GM19035 (cell line): Measurements from ENCODE around the gene PTGR1.
A peak's percentile ranks its signal among the peaks of the same experiment; 100 is the strongest.
"Not testable (repeated sequence)": the region's sequence is repeated elsewhere in the genome, so short reads cannot be mapped to it uniquely, and the experiment has no call there.

Experiments used
- ATAC-seq: cut with Tn5 transposase; IDR thresholded peaks from one replicate; pipeline ENCODE4 v1.9.1; 2021; ENCODE audit not compliant: unreplicated experiment

PTGR1 gene

GRCh38 chr9:111599092-111599954 is at the start of gene PTGR1:
Gene PTGR1 (minus strand): TSS chr9:111599647. CDS start chr9:111597422, 2,225 bp downstream.
- ATAC-seq = peak; percentile 41

DNA sequence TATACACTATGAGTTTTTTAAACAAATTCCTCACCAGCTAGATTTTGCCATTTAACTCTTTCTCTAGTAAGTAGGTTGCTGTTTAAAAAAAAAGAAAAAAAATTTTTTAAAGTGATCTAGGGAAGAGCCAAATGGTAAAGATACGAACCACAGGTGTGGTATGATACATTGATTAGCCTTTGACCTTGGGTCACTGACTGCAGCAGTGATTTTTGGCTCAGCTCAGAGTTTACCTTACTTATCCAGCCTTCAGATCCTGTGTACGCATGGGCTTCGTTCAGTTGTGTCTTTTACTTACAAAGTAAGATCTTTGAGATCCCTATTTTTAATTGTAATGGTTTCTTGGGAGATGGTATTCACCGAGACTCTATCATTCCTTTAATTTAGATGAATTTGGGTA is 49.6 kb upstream of the PTGR1 start:
- ATAC-seq = no peak

DNA sequence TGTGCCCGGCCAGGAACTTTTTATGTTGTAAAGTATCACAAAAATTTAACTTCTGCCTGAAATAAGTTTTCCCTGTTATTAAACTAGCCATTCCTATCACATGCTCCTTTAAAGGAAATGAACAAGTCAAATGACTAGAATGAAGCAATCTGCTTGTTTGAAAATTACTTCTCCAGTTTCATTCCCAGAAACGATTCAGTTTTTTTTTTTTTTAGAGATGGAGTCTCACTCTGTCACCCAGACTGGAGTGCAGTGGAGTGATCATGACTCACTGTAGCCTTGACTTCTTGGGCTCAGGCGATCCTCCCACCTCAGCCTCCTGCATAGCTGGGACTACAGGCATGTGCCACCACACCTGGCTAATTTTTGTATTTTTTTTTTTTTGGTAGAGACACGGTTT is 48.6 kb upstream of the PTGR1 start:
- ATAC-seq = no peak

DNA sequence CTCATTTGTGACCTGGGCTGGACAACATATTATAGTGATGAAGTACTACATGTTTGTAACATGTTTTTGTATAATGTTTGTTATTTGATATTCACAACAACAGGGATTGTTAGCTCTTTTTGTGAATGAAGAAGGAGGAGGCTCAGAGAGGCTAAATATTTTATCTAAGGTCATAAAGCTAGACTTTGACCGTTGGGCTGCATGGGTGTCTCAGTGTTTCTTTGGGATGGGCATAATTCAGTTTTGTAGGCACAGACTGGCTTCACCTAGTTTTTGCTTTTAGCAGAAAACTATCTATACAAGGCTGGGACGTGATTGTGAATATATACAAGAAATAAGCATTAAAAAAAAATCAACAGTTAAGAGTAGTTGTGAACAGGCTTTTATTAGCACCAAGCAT is 47.0 kb upstream of the PTGR1 start:
- ATAC-seq = no peak

GRCh38 chr9:111645806-111646205 is 46.4 kb upstream of the PTGR1 start:
- ATAC-seq = no peak

DNA sequence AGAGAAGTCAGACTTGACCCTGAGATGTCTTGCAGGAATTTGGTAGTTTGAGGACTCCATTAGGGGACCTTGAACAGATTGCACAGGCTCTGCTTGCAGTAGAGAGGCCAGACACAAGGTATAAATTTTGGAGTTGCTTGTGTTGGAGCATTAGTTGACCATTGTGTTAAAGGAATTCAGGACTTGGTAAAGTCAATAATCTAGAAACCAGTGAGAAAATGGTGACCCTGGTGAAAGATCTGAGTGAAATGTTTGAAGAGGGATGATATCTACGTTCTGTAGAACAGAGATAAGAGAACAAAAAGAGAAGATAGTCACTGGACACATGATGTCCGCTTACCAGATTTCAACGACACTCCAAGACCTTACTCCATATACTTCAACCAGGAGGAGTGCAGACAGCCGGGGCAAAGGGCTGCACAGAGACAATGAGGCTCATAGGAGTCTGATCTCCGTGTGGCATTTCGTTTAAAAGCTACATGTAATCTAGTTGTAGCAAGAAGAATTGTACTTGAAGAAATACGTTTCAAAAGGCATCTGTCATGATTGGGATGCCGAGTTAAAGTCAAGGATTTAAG is 44.8 kb upstream of the PTGR1 start:
- no peak for ATAC-seq

DNA sequence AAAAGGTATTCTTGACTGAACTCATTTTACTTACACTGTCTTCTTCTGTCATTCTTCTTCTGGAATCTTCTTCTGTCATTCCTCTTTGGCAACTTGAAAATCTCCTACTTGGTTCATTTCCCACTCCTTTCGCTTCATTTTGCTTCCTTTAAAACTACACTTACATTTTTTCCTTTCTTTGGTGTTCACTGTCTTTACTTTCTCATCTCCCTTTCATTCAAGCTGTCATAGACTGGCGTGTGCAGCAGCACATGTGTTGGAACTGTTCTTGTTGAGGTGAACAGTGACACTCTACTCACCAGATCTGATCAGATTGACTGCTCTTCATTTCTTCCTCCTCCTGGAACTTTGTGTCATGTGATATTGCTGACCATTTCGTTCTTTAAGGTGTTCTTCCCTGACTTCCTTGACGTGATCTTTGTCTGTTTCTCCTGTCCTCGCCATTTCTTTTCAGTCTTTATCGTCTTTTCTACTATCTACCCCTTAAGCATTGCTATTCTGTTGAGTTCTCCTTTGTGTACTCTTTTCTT is 38.0 kb upstream of the PTGR1 start:
- no peak for ATAC-seq

- ATAC-seq = no peak
Observed at GRCh38 chr9:111634860-111635259, 35.4 kb upstream of the PTGR1 start.

DNA sequence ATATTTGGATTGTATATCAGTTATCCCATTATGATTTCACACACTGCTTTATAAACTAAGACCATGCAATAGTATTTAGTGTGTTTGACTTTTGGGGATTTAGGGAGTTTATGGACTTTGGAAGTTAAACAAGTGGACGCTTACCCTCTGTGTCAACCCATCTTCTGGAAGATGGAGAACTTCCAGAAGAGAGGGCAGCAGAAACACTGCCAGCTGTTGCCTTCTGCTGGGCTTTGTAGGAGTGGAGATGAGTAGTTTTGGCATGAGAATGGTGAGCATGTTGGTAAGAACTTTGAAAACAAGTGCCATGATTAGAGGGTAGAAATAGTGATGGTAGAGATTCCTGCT is 33.9 kb upstream of the PTGR1 start:
- ATAC-seq = no peak

DNA sequence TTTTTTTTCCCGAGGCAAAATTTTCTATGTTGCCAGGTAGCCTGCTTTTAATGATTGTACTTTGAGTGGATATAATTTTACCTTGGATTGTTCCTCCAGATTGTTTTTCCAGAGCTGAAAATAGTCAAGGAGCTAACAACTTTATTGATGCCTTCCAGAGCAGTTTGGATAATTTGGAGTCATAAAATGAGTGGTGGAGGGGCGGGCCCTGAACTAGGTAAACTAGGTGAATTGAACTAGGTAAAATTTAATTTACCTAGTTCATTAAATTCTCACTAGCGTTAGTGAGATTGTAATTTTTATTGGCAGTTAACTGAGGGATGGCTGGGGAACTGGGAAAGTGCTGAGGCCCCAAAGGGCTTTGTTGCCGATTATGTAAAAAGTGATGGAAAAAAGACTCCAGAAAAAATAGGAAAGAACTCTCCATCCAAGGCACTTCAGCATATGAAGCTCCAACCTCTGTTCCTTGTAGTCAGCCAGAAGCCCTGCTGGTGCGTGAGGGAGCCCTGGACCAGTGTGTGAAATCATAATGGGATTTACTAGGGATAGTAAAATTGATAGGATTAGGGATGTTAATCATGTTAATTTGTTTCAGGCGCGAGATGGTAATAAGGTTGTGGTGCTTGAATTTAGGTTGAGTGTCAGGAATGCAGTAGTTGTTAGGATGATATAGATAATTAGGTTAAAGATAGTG is 33.4 kb upstream of the PTGR1 start:
- ATAC-seq = no peak

- no peak for ATAC-seq
Observed at GRCh38 chr9:111632060-111632459, 32.6 kb upstream of the PTGR1 start.

GRCh38 chr9:111631214-111631971 is 31.9 kb upstream of the PTGR1 start, which contains the start of gene DNAJC25:
Gene DNAJC25 (plus strand): TSS chr9:111631334. CDS start chr9:111631408, 74 bp downstream.
- ATAC-seq = peak; percentile 94

- ATAC-seq = no peak
Observed at GRCh38 chr9:111630964-111631213, 31.4 kb upstream of the PTGR1 start.

- peak; percentile 28 for ATAC-seq
Observed at GRCh38 chr9:111630182-111630963, 30.9 kb upstream of the PTGR1 start.

GRCh38 chr9:111628411-111628810 is 29.0 kb upstream of the PTGR1 start:
- no peak for ATAC-seq

- no peak for ATAC-seq
Observed at GRCh38 chr9:111627260-111627963, 28.0 kb upstream of the PTGR1 start.

DNA sequence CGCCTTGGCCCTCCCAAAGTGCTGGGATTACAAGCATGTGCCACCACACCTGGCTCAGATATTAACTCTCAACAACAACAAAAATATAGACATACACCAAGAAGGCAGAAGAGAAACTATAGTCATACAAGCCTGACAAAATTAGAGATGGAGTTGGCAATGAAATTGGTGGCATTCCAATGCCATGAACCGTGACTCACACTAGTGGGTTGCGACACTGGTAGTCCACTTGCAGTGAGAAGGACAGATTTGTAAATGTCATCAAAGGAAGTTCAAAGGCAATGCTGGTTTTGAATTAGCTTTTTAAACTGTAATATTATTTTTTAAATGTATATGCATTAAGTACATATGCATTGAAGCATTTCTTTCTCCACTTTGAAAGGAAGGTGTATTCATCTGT is 23.2 kb upstream of the PTGR1 start:
- no peak for ATAC-seq

GRCh38 chr9:111621895-111622480 is 22.5 kb upstream of the PTGR1 start:
- ATAC-seq = no peak

DNA sequence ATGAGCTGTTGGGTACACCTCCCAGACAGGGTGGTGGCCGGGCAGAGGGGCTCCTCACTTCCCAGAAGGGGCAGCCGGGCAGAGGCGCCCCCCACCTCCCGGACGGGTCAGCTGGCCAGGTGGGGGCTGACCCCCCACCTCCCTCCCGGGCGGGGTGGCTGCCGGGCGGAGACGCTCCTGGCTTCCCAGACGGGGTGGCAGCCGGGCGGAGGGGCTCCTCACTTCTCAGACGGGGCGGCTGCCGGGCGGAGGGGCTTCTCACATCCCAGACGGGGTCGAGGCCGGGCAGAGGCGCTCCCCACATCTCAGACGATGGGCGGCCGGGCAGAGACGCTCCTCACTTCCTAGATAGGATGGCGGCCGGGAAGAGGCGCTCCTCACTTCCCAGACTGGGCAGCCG is 17.9 kb upstream of the PTGR1 start:
- not testable (repeated sequence) for ATAC-seq

DNA sequence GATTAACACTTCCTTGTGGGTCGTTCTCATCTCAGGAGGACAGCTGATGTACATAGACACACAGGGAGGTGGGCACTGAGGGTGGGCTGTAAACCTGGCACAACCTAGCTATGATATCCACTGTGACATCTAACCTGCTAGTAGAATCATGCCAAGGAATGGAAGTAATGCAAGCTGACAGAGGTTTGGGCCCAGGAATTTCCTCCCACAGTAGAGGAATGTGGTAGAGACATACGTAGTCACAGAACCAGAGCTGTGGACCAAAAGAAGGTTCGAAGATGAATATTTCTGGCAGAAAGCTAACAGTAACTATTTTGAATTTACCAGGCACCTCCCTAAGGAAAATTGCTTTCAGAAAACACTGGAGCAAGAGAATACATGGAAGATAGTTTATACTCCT is 16.5 kb upstream of the PTGR1 start:
- ATAC-seq = no peak
